Nucleus accumbens (tissue), 56 donors: ENCODE data around the gene CSN1S1.

Source experiments
- DNase-seq, 56 donors: peaks; one replicate each; lab custom pipeline; 2025; lab: John Stamatoyannopoulos, UW

CSN1S1 gene

GRCh38 chr4:69986663-69987062 lies 55.8 kb downstream of the CSN1S1 start:
- no peak for DNase-seq

- no peak for DNase-seq
Observed at GRCh38 chr4:69991016-69991415, 60.1 kb downstream of the CSN1S1 start.

- DNase-seq = no peak
Observed at GRCh38 chr4:69994782-69995181, 63.9 kb downstream of the CSN1S1 start.

GRCh38 chr4:69995526-69996016 lies 64.7 kb downstream of the CSN1S1 start, which contains the start of gene STATH:
TSS of gene STATH (plus strand) at chr4:69995966. CDS start at chr4:69998438, 2,472 bp downstream.
- no peak for DNase-seq
